Raji (cell line): ENCODE results near the gene INPP4B.

Experiments used
- POLR2A ChIP-seq: IDR thresholded peaks from 2 replicates; pipeline ENCODE4 v1.6.1; 2011; ENCODE audit warnings: low read depth, low read length, control low read depth; ENCODE audit not compliant: insufficient read depth

Gene INPP4B

GRCh38 chr4:142801966-142802365 is 44.1 kb downstream of the INPP4B start:
- no peak for TF ChIP-seq POLR2A

GRCh38 chr4:142781114-142781513 is 65.0 kb downstream of the INPP4B start:
- TF ChIP-seq POLR2A: no peak

GRCh38 chr4:142778900-142779299 is 67.2 kb downstream of the INPP4B start:
- no peak for TF ChIP-seq POLR2A

GRCh38 chr4:142778430-142778829 is 67.7 kb downstream of the INPP4B start:
- no peak for TF ChIP-seq POLR2A

- no peak for TF ChIP-seq POLR2A
These were observed 68.9 kb downstream of the INPP4B start for GRCh38 chr4:142777045-142777743.

- TF ChIP-seq POLR2A: no peak
These were observed 70.1 kb downstream of the INPP4B start for GRCh38 chr4:142776026-142776425.

- TF ChIP-seq POLR2A: no peak
These were observed 72.6 kb downstream of the INPP4B start for GRCh38 chr4:142773505-142773904.

- no peak for TF ChIP-seq POLR2A
These were observed 83.8 kb downstream of the INPP4B start for GRCh38 chr4:142762280-142762679.

GRCh38 chr4:142752202-142752786 is 93.8 kb downstream of the INPP4B start:
- no peak for TF ChIP-seq POLR2A

- TF ChIP-seq POLR2A: no peak
These were observed 102.8 kb downstream of the INPP4B start for GRCh38 chr4:142743121-142743825.

GRCh38 chr4:142741995-142742394 is 104.1 kb downstream of the INPP4B start:
- no peak for TF ChIP-seq POLR2A

- TF ChIP-seq POLR2A: no peak
These were observed 117.9 kb downstream of the INPP4B start for GRCh38 chr4:142728233-142728632.

GRCh38 chr4:142727149-142727548 is 119.0 kb downstream of the INPP4B start:
- no peak for TF ChIP-seq POLR2A

GRCh38 chr4:142725886-142726285 is 120.2 kb downstream of the INPP4B start:
- TF ChIP-seq POLR2A: no peak

- TF ChIP-seq POLR2A: no peak
These were observed 124.9 kb downstream of the INPP4B start for GRCh38 chr4:142721187-142721586.
